ENCODE measurements around the gene SLC38A11.
"Not testable (repeated sequence)": the region's sequence is repeated elsewhere in the genome, so short reads cannot be mapped to it uniquely, and the experiment has no call there.

SLC38A11 gene

GRCh38 chr2:164954954-164955701 is at the start of gene SLC38A11:
TSS of gene SLC38A11 (minus strand) at chr2:164955525. CDS start at chr2:164955247, 278 bp downstream.
- DNase-seq (ENCODE audit: low read depth), result no peak

GRCh38 chr2:165003443-165004130 is 48.3 kb upstream of the SLC38A11 start:
- DNase-seq (ENCODE audit: low read depth), result no peak

GRCh38 chr2:165002638-165003037 is 47.3 kb upstream of the SLC38A11 start:
- DNase-seq (ENCODE audit: low read depth), result no peak

- DNase-seq (ENCODE audit: low read depth), result not testable (repeated sequence)
Measured at GRCh38 chr2:164994664-164995299, 39.5 kb upstream of the SLC38A11 start.

DNA sequence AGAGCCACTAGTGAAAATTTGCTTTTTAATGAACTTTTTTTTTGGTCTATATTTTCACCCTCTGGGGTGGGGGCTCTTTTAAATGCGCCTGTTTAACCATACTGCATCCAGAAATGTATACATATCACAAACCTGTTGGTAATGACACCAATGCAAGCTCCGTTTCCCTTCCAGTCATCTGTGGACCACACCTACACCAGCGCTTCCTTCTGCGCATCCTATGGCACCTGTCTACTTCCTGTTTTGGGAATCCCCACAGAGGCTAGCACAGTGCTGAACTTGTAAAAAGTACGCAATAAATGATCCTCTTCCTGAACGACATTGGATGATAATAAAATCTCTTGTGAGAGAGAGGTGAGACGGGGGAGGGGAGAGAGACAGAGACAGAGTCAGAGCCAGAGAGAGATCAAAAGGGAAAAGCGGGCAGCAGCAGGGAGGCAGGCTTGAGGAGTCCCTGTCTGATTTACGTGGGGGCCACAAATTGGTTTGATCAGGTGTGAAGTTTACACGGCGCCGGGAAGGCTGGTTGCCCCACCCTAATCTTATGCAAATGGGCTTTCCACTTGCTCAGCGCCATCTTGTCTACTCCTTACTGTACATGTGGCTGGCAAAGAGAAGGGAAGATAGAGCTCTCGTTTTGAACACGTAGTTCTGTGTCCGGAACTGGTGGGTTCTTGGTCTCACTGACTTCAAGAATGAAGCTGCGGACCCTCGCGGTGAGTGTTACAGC is 38.1 kb upstream of the SLC38A11 start:
- DNase-seq (ENCODE audit: low read depth), result no peak

GRCh38 chr2:164992818-164993217 is 37.5 kb upstream of the SLC38A11 start:
- no peak for DNase-seq (ENCODE audit: low read depth)

DNA sequence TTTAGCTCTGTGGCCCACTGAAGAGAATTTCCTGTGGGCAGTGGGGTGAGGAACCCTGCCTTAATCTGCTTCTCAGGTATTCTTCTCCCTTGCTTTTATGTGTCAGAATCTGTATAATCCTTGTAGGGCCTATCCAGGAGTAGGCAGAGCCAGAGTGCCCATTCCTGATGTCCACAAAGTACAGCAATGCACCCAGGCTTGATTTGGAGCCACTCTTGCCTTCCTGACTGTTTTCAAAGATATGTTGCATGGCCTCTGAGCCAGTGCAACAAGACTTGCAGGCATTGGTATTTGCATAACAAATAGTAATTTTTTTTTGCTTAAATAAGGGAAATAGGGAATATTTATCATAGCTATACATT is 36.7 kb upstream of the SLC38A11 start:
- DNase-seq (ENCODE audit: low read depth), result not testable (repeated sequence)

- DNase-seq (ENCODE audit: low read depth), result not testable (repeated sequence)
Measured at GRCh38 chr2:164991361-164992092, 36.2 kb upstream of the SLC38A11 start.

DNA sequence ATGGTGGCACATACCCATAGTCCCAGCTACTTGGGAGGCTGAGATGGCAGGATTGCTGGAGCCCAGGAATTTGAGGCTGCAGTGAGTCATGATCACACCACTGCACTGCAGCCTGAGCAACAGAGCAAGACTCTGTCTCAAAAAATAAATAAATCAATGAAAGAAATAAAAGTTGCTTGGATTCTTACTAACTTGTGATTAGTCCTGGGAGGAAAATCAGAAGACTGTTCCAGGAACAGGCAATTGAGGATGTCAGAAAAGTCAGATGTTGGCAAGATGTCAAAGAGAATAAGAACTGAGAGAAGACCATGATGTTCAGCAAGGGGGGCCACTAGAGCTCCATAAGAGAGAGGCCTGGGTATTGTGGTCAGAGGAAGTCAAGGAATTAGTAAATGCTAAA is 35.6 kb upstream of the SLC38A11 start:
- DNase-seq (ENCODE audit: low read depth), result not testable (repeated sequence)

- not testable (repeated sequence) for DNase-seq (ENCODE audit: low read depth)
Measured at GRCh38 chr2:164988805-164989204, 33.5 kb upstream of the SLC38A11 start.

DNA sequence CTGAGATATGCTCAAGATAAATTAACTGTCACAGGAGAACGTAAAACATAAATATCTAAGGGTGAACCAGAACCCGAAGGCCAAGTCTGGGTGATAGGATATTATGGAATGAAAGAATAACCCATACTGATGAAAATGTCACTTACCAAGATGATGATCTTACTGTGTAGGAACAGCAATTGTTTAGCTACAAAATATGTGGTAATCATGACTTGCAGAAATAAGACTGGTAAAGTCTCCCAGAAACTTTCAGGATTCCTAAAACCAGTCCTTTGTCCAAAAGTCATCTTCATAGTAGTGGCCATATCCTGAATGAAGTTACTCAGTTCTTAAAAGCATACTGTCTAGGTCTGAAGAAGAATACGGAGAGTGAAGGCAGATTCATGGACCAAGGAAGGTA is 30.7 kb upstream of the SLC38A11 start:
- not testable (repeated sequence) for DNase-seq (ENCODE audit: low read depth)

DNA sequence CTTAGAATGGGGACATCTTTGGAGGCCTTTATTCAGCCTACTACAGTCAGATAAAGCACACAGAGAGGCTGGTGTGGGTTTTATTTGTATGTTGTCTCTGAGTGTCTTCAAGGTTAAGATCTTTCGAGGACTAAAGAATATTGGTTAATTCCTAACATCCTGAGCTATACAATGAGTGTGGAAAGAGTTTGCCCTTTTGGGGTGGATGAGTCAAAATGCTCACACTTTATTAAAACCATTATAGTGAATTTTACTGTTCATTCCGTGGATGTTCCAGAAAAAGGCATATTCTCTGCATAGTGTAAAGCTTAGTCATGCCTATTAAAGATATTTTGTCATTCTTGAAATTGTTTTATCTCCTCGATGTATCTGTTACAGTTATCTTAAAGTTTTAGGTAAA is 29.1 kb upstream of the SLC38A11 start:
- DNase-seq (ENCODE audit: low read depth), result no peak

DNA sequence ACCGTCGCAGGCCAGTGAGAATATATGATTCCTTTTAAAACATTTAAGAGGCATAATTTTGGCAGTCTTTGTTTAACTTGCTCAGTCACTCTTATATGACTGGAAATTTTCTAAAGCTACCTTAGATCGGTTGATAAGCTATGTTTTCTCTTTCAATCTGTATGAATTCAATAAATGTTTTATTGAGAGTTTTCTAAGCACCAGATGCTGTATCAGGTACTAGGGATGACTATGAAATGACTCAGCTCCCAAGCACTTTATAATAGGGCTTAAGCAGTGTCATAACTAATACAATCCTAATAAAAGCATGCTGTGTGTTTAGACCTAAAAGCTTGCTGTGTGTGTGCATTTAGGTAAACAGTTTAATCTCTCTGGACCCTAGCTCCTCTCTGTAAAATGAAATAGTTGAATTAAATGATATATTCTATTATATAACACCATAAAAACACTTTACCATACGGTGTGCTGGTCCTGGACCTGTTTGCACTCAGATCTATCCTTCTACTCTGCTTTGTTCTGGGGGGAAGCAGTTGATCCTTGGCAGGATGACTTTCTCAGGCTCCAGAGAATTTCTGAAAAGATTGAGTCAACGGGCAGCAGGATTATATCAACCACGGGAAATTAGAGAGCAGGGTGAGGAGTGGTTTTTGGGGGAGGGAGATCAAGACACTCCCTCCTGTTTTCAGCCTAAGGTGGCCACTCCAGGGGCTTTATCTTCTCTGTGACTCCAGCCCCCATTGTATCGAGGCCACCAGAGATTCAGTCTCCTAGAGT is 26.1 kb upstream of the SLC38A11 start:
- no peak for DNase-seq (ENCODE audit: low read depth)

DNA sequence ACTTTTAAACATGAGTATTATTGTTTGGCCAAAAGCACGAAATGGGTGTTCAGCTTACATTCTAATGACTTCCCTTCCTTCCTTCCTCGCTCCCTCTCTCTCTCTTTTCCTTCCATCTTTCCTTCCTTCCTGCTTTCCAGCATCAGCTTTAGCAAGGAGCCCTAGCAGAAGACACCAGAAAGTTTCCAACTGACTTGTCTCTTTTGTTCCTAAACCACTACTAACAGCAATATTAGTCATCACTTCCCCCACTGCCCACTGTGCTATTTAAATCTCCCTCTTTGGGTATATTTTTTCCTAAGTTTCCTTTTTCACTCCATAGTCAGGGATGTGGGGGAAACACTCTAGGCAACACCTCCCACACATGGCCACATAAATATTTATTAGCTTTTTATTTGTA is 25.4 kb upstream of the SLC38A11 start:
- not testable (repeated sequence) for DNase-seq (ENCODE audit: low read depth)

DNA sequence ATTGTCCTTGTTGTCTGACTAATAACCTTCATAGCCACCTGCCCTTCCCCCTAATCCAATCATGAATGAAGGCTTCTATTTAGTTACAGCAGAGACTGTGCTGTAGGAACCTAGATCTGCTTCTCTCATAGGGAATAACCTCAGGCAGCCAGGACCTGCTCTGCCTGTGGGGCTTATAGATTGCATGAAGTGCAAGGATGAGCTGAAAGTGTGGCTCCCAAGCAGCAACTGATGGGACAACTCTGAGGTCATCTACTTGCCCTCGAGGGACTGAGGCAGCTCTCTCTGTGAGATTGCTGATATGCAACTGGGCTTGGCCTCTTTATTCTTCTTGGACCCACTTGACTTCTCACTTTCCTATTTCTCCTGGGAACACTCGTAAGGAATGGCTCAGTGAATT is 23.8 kb upstream of the SLC38A11 start:
- DNase-seq (ENCODE audit: low read depth), result no peak

GRCh38 chr2:164976875-164977470 is 21.6 kb upstream of the SLC38A11 start:
- not testable (repeated sequence) for DNase-seq (ENCODE audit: low read depth)

GRCh38 chr2:164976301-164976700 is 21.0 kb upstream of the SLC38A11 start:
- DNase-seq (ENCODE audit: low read depth), result no peak

DNA sequence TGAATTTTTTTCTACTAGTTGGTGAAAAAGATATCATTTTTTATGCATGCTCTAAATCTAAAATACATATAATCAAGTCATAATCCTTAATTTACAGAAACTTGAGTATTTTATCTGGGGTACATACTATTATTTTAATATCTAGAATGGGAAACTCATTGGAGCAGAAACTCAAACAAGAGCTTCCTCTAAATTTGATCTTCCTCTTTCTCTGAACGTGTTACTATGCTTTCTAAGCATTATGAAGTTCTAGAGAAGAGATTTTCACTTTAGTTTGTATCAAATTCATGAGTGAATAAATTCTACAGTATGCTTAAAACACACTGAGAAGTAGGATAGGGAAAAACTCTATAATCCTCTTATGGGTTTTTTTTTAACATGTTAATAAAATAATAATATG is 20.6 kb upstream of the SLC38A11 start:
- DNase-seq (ENCODE audit: low read depth), result no peak

GRCh38 chr2:164974221-164974620 is 18.9 kb upstream of the SLC38A11 start:
- no peak for DNase-seq (ENCODE audit: low read depth)

DNA sequence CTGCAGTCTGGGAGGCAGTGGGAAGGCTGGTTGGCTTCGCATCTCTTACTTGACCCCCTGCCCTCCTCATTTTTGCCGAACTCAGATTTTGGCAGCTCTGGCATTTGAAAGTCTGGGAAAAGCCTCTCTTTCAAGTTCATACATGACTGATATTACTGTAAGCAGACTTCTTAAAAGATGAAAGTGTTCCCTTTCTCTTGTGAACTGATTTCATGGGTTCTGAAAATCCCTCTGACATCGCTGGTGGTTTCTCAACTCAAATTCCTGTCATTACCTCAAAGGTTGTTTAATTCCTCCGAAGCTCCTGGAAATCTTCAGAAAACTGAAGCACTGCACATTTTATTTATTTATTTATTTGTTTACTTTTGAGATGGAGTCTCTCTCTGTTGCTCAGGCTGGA is 16.9 kb upstream of the SLC38A11 start:
- DNase-seq (ENCODE audit: low read depth), result no peak

Data from stimulated activated CD8-positive, alpha-beta memory T cell treated with anti-CD3 and anti-CD28 coated beads, Interleukin-15, amount 100 ng/mL, for 24 hours (primary cell).